ENCODE data around the gene PRDM9.

The PRDM9 gene

DNA sequence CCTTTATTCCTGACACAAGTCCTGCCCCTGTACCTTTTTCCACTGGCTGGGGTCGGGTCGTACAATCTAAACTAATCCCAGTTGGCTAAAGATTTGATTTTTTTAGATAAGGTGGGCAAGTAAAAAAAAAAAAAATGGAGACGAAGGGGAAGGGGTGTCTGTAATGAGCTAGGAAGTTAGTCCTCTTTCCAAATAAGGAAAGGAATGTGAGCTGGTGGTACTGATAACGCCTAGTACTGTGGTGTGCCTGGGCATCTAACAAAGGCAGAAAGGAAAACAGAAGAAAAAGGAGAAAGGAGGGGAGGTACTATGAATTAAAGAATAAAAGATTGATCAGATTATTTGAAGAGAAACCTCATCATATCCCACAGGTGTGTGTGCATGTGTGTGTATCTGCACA lies 21.3 kb downstream of the PRDM9 start:
- no peak for DNase-seq

DNA sequence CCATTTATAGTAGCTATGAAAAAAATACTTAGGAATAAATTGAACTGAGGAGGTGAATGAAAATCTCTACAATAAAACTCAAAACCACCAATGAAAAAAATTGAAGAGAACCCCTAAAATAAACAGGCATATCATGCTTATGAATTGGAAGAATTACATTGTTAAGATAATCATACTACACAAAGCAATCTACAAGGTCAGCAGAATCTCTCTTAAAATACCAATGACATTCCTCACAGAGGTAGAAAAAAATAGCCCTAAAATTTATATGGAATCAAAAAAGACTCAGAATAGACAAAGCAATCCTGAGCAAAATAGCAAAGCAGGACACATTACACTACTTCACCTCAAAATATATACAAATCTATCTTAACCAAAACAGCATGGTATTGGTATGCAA lies 23.2 kb downstream of the PRDM9 start:
- no peak for DNase-seq

DNA sequence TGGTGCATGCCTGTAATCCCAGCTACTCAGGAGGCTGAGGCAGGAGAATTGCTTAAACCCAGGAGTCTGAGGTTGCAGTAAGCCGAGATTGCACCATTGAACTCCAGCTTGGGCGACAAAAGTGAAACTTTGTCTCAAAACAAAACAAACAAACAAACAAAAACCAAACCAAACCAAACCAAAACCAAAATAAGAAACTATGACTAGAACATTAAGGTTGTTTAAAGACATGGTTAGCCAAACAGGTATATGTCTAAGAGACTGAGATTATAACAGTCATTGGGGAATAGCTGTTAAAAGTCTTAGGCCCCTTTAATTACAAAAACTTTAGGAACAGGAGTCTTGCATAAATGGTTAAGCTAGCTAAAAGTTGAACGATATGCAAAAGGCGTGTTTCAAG lies 63.6 kb downstream of the PRDM9 start:
- no peak for DNase-seq
